Measurements from ENCODE around the gene R3HCC1L.
"Not testable (repeated sequence)": the region's sequence is repeated elsewhere in the genome, so short reads cannot be mapped to it uniquely, and the experiment has no call there.

The R3HCC1L gene

GRCh38 chr10:98110356-98110755, 24.1 kb upstream of the R3HCC1L start:
- ATAC-seq (no peak), DNase-seq (no peak)
- Mint-ChIP-seq H3K4me3 (no peak overlapping the region), H3K27me3 (peaks cover 36% of the 10 kb centered on the region), H3K4me1 (no peaks in the 10 kb centered on the region), H3K27ac (no peak overlapping the region), H3K9me3 (no peaks in the 10 kb centered on the region)

GRCh38 chr10:98115031-98115787, 19.2 kb upstream of the R3HCC1L start:
- H3K4me3 Mint-ChIP-seq: no peak overlapping the region
- ATAC-seq: no peak
- no peaks in the 10 kb centered on the region for H3K4me1 Mint-ChIP-seq
- peaks cover 5 to 6% of the 10 kb centered on the region in 2 donors for H3K9me3 Mint-ChIP-seq
- H3K27ac Mint-ChIP-seq: no peak overlapping the region
- H3K27me3 Mint-ChIP-seq: peaks cover 47% of the 10 kb centered on the region
- no peak for DNase-seq

GRCh38 chr10:98119891-98120290, 14.6 kb upstream of the R3HCC1L start:
- Mint-ChIP-seq H3K9me3 (peaks cover 27 to 44% of the 10 kb centered on the region in 2 donors), H3K4me1 (no peaks in the 10 kb centered on the region), H3K4me3 (no peak overlapping the region), H3K27me3 (peaks cover 40% of the 10 kb centered on the region), H3K27ac (peak overlapping the region in 1 of 2 donors; percentile 61)
- ATAC-seq: no peak
- no peak for DNase-seq

GRCh38 chr10:98125940-98126631, 8.4 kb upstream of the R3HCC1L start:
- Mint-ChIP-seq H3K27me3 (peaks cover 15% of the 10 kb centered on the region), H3K4me1 (no peaks in the 10 kb centered on the region), H3K27ac (no peak overlapping the region), H3K9me3 (peaks cover 28 to 43% of the 10 kb centered on the region in 2 donors), H3K4me3 (no peak overlapping the region)
- ATAC-seq: no peak
- no peak for DNase-seq

- H3K27ac Mint-ChIP-seq: no peak overlapping the region
- ATAC-seq (no peak), DNase-seq (no peak)
- H3K27me3 Mint-ChIP-seq: peaks cover 15% of the 10 kb centered on the region
- H3K4me1 Mint-ChIP-seq: peaks cover 14% of the 10 kb centered on the region
- no peak overlapping the region for H3K4me3 Mint-ChIP-seq
- peaks cover 15 to 28% of the 10 kb centered on the region in 2 donors for H3K9me3 Mint-ChIP-seq
Measured at GRCh38 chr10:98128802-98129201, 5.7 kb upstream of the R3HCC1L start.

GRCh38 chr10:98131619-98132018, 2.8 kb upstream of the R3HCC1L start:
- Mint-ChIP-seq H3K4me3 (no peak overlapping the region), H3K27me3 (no peaks in the 10 kb centered on the region), H3K9me3 (peaks cover 4 to 7% of the 10 kb centered on the region in 2 donors), H3K4me1 (peaks cover 33% of the 10 kb centered on the region), H3K27ac (no peak overlapping the region)
- DNase-seq: no peak
- no peak for ATAC-seq

- not testable (repeated sequence) for DNase-seq, H3K27me3 Mint-ChIP-seq, ATAC-seq, H3K9me3 Mint-ChIP-seq, H3K27ac Mint-ChIP-seq
- Mint-ChIP-seq H3K4me1 (peaks cover 48% of the 10 kb centered on the region), H3K4me3 (peak overlapping the region; percentile 27 to 67)
Measured at GRCh38 chr10:98133075-98133752, 1.2 kb upstream of the R3HCC1L start.

- peaks cover 4 to 7% of the 10 kb centered on the region in 2 donors for H3K9me3 Mint-ChIP-seq
- ATAC-seq (no peak), DNase-seq (no peak)
- H3K27ac Mint-ChIP-seq: peak overlapping the region; percentile 98
- H3K27me3 Mint-ChIP-seq: no peaks in the 10 kb centered on the region
- peaks cover 48% of the 10 kb centered on the region for H3K4me1 Mint-ChIP-seq
- peak overlapping the region; percentile 88 to 96 for H3K4me3 Mint-ChIP-seq
Measured at GRCh38 chr10:98134117-98134430, 383 bp upstream of the R3HCC1L start.

- DNase-seq (no peak), ATAC-seq (no peak)
- Mint-ChIP-seq H3K27ac (peak overlapping the region; percentile 98), H3K27me3 (no peaks in the 10 kb centered on the region), H3K9me3 (peaks cover 4 to 7% of the 10 kb centered on the region in 2 donors), H3K4me1 (peaks cover 61% of the 10 kb centered on the region), H3K4me3 (peak overlapping the region; percentile 88 to 96)
Measured at GRCh38 chr10:98135222-98135899, 904 bp downstream of the R3HCC1L start.

- H3K27me3 Mint-ChIP-seq, H3K4me3 Mint-ChIP-seq, ATAC-seq, H3K9me3 Mint-ChIP-seq, DNase-seq: not testable (repeated sequence)
- peaks cover 74% of the 10 kb centered on the region for H3K4me1 Mint-ChIP-seq
- peak overlapping the region in 1 of 2 donors; percentile 31 for H3K27ac Mint-ChIP-seq
Measured at GRCh38 chr10:98136775-98137174, 2.3 kb downstream of the R3HCC1L start.

- peak overlapping the region in 1 of 2 donors; percentile 1 for H3K4me3 Mint-ChIP-seq
- peaks cover 4 to 7% of the 10 kb centered on the region in 2 donors for H3K9me3 Mint-ChIP-seq
- no peaks in the 10 kb centered on the region for H3K27me3 Mint-ChIP-seq
- ATAC-seq: no peak
- H3K4me1 Mint-ChIP-seq: peaks cover 77% of the 10 kb centered on the region
- DNase-seq: no peak
- H3K27ac Mint-ChIP-seq: no peak overlapping the region
Measured at GRCh38 chr10:98138031-98138430, 3.6 kb downstream of the R3HCC1L start.

- Mint-ChIP-seq H3K9me3 (no peaks in the 10 kb centered on the region), H3K27me3 (no peaks in the 10 kb centered on the region), H3K27ac (no peak overlapping the region), H3K4me1 (peaks cover 63% of the 10 kb centered on the region), H3K4me3 (no peak overlapping the region)
- DNase-seq: no peak
- ATAC-seq: no peak
Measured at GRCh38 chr10:98139431-98139830, 5.0 kb downstream of the R3HCC1L start.

- ATAC-seq: peak; percentile 67
- Mint-ChIP-seq H3K9me3 (no peaks in the 10 kb centered on the region), H3K4me1 (peaks cover 50% of the 10 kb centered on the region), H3K4me3 (peak overlapping the region; percentile 19 to 47), H3K27me3 (no peaks in the 10 kb centered on the region), H3K27ac (peak overlapping the region; percentile 8 to 19)
- DNase-seq: no peak
Measured at GRCh38 chr10:98141484-98142073, 7.1 kb downstream of the R3HCC1L start.

- Mint-ChIP-seq H3K9me3 (peaks cover 25 to 28% of the 10 kb centered on the region in 2 donors), H3K27me3 (no peaks in the 10 kb centered on the region), H3K4me1 (peaks cover 32% of the 10 kb centered on the region), H3K27ac (peak overlapping the region in 1 of 2 donors; percentile 24), H3K4me3 (no peak overlapping the region)
- DNase-seq (no peak), ATAC-seq (no peak)
Measured at GRCh38 chr10:98144985-98145384, 10.5 kb downstream of the R3HCC1L start.

- DNase-seq (no peak), ATAC-seq (no peak)
- H3K9me3 Mint-ChIP-seq: peaks cover 37 to 44% of the 10 kb centered on the region in 2 donors
- no peak overlapping the region for H3K27ac Mint-ChIP-seq
- no peak overlapping the region for H3K4me3 Mint-ChIP-seq
- peaks cover 15% of the 10 kb centered on the region for H3K4me1 Mint-ChIP-seq
- H3K27me3 Mint-ChIP-seq: no peaks in the 10 kb centered on the region
Measured at GRCh38 chr10:98149858-98150257, 15.4 kb downstream of the R3HCC1L start.
